AG04450 (cell line): ENCODE measurements around the gene CA6. TPM values are rescaled to one million over a fixed set of nuclear protein-coding genes. Genes with fewer than 3 reads are reported as not detected.

Experiments
- CTCF ChIA-PET: fragments of 300-600, 350-600 bp; formaldehyde crosslinking; extraction: SDS; loops from one replicate; lab custom pipeline; 2022; ENCODE audit warnings: antibody characterized with exemption, inconsistent platforms; lab: Charles Lee
- POLR2A ChIA-PET: fragments of 350-600 bp; formaldehyde crosslinking; extraction: SDS; loops from one replicate; lab custom pipeline; 2021; ENCODE audit warnings: antibody characterized with exemption, inconsistent platforms; lab: Yijun Ruan, JAX
- DNase-seq: peaks from one replicate; pipeline ENCODE4 v3.0.0-alpha.2; 2011; ENCODE audit warnings: low read depth, low spot score
- H3K27ac ChIP-seq: one replicate; pipeline ENCODE4 v1.5.1; 2012; ENCODE audit warnings: low read depth, low read length, control low read depth
- H3K27me3 ChIP-seq: one replicate; pipeline ENCODE4 v1.6.0; 2012; ENCODE audit warnings: low read length; ENCODE audit not compliant: control insufficient read depth, insufficient read depth
- H3K4me3 ChIP-seq: 2 replicates; pipeline ENCODE4 v1.5.1; 2011; ENCODE audit warnings: mild to moderate bottlenecking, low read depth, low read length, control low read depth
- H3K9me3 ChIP-seq: 2 replicates; pipeline ENCODE4 v1.5.1; 2012; ENCODE audit warnings: low read length; ENCODE audit not compliant: control insufficient read depth, insufficient read depth
- polyA plus RNA-seq: library from polyadenylated mRNA; depleted of rRNA; stranded (reverse); fragments of >200 nt; gene quantifications from 2 replicates; pipeline ENCODE4 v1.2.3, GENCODE V29; 2011
- TF ChIP-seq, protein P1 (sequence below): IDR thresholded peaks from 2 replicates; pipeline ENCODE4 v1.5.1; 2011; ENCODE audit warnings: low read depth, low read length, control low read depth, inconsistent platforms

The CA6 gene
- polyA plus RNA-seq, 1 experiment, result not detected

DNA sequence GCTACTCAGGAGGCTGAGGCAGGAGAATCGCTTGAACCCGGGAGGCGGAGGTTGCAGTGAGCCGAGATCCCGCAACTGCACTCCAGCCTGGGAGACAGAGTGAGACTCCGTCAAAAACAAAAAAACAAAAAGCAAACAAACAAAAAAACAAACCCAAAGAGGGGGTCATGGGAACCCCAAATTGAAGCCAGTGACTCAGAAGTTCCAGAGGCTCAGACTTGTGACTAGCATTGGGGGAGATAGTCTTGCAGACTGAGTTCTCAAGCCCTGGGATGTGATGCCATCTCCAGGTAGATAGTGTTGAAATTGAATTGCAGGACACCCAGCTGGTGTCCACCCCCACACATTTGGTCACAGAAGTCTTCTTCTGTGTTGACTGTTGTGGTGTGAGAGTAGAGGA, 42.3 kb upstream of the CA6 start:
- TF ChIP-seq, protein P1, sequence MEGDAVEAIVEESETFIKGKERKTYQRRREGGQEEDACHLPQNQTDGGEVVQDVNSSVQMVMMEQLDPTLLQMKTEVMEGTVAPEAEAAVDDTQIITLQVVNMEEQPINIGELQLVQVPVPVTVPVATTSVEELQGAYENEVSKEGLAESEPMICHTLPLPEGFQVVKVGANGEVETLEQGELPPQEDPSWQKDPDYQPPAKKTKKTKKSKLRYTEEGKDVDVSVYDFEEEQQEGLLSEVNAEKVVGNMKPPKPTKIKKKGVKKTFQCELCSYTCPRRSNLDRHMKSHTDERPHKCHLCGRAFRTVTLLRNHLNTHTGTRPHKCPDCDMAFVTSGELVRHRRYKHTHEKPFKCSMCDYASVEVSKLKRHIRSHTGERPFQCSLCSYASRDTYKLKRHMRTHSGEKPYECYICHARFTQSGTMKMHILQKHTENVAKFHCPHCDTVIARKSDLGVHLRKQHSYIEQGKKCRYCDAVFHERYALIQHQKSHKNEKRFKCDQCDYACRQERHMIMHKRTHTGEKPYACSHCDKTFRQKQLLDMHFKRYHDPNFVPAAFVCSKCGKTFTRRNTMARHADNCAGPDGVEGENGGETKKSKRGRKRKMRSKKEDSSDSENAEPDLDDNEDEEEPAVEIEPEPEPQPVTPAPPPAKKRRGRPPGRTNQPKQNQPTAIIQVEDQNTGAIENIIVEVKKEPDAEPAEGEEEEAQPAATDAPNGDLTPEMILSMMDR, result no peak

DNA sequence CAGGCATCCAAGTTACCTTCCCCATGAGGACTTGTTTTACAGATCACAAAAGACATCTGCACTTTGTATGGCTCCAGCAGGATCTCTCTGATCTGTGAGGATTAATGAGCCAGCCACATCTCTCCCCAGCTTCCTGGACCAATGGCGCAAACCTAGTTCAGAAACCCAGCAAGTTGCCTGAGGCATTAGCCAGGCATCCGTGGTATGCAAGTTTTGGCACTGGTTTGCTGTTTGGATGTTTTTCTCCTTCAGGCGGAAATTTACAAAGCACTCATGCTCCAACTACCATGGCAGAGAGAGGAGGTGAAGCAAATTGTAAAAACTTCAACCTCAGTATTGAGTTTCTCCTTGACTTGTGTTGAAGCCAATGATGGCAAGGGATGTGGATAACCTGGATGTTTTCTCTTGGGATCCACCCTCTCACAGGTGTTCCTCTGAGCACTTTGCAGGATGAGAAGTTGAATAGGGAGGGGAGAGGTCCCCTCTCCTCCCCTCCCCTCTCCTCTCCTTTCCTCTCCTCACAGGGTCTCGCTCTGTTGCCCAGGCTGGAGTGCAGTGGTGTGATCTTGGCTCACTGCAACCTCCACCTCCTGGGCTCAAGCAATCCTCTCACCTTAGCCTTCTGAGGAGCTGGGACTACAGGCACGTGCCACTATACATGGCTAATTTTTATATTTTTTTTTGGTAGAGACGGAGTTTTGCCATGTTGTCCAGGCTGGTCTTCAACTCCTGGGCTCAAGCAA, 41.6 kb upstream of the CA6 start:
- H3K9me3 ChIP-seq, result no peaks in the 10 kb centered on the region
- TF ChIP-seq, protein P1, result no peak
- no peak overlapping the region for H3K4me3 ChIP-seq
- POLR2A ChIA-PET, result no interaction called here
- H3K27ac ChIP-seq, result peak overlapping the region; percentile 57
- CTCF ChIA-PET, result interaction anchor here (1.0 kb wide), 1 partner anchor 101 kb away, joined by 4 read pairs; no protein-coding TSS in a partner anchor
- H3K27me3 ChIP-seq, result no peaks in the 10 kb centered on the region
- peak; percentile 89 for DNase-seq

More for the DNA sequence above, 42.3 kb upstream of the CA6 start:
- H3K4me3 ChIP-seq, result no peak overlapping the region
- no peak for DNase-seq
- H3K27me3 ChIP-seq, result no peaks in the 10 kb centered on the region
- CTCF ChIA-PET, result interaction anchor here (0.6 kb wide), 1 partner anchor 42 kb away, joined by 3 read pairs; no protein-coding TSS in a partner anchor
- peak overlapping the region; percentile 57 for H3K27ac ChIP-seq
- H3K9me3 ChIP-seq, result no peaks in the 10 kb centered on the region
- POLR2A ChIA-PET, result no interaction called here

DNA sequence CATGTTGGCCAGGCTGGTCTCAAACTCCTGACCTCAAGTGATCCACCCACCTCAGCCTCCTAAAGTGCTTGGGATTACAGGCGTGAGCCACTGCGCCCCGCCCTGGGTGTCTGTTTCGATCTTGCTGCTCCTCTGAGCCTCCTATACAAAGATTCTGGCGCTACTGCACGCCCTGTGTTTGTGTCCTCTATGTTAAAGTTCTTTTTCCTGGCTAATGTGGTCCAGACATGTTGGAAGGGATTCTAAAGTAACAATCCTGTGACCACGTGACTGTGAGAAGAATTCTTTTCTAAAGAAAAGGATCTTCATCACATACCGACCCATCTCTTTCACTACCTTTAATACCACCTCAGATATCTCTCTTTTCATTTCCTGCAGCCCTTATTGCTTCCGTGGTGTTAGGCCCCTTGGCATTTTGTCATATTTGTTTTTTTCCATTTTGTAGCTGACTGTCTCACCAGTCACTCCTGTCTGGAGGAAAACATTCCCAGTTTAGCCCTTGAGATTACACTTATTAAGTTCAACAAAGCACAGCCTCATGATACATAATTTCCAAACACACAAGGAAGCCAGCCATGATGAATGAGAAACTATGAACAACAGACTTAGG, 40.0 kb upstream of the CA6 start:
- H3K4me3 ChIP-seq, result no peak overlapping the region
- POLR2A ChIA-PET, result no interaction called here
- no peak overlapping the region for H3K27ac ChIP-seq
- TF ChIP-seq, protein P1, result no peak
- no peaks in the 10 kb centered on the region for H3K27me3 ChIP-seq
- DNase-seq, result no peak
- H3K9me3 ChIP-seq, result 0 out of 2 replicates have a peak, but pooled peaks cover 7% of the 10 kb centered on the region
- CTCF ChIA-PET, result no interaction called here

DNA sequence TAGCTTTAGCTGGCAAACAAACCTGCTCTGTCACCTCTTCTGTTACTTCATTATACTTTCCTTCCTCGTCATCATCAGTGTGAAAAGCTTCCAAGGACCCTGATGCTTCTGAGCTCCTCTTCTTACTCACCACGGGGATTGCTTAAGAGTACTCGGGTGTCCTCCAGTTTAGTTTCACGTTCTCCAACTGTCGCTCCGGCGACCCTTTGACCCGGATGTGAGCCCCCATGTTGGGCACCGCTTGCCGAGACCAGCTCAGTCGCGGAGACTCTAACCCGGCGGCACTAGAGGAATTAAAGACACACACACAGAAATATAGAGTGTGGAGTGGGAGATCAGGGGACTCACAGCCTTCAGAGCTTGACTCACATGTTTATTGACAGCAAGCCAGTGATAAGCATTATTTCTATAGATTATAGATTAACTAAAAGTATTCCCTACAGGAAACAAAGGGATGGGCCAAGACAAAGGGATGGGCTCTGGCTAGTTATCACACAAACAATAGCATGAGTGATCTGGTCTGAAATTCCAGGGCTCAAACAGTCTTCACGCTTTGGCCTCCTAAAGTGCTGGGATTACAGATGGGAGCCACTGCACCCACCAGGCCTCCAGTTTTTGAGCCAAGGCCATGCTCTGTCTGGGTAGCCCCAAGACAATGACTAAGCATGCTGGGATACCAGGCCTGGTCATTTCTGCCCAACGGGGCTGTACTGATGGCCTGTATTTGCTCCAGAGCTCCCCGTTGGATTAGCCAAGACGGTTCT, 37.1 kb upstream of the CA6 start:
- Histone ChIP-seq H3K27ac (no peak overlapping the region), H3K27me3 (no peaks in the 10 kb centered on the region), H3K4me3 (no peak overlapping the region), H3K9me3 (peaks cover 7% of the 10 kb centered on the region; the same call in 1 of the 2 replicates)
- TF ChIP-seq, protein P1, result no peak
- ChIA-PET CTCF (interaction anchor here (0.6 to 1.9 kb wide), 4 partner anchors 9 to 290 kb away, joined by 3 to 7 read pairs (median 4); no protein-coding TSS in a partner anchor), POLR2A (no interaction called here)
- DNase-seq, result no peak
